Measurements from ENCODE around the gene CCDC196.

DNA sequence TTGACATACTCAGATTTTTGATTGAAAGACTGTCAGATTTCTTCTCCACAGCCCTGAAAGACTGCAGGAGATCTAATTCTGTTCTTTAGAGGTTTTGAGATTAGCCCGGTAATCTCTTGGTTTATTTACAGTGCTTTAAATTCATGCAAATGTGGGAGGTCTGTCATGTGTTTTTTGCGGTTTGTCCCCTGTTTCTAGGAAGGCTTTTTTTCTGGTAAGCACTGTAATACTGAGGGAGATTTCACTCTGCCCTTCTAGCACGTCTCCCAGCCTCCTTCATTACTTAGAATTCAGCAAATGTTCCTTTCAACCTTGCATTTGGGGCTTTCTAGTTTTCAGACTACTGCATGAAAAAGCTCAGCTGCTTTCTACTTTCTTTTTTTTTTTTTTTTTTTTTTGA is 52.9 kb downstream of the CCDC196 start:
- no peak for TF ChIP-seq EZH2phosphoT487 (IDR thresholded peaks at IDR 0.05; ENCODE audit: borderline replicate concordance, low read depth, low read length)
- TF ChIP-seq, protein P1, sequence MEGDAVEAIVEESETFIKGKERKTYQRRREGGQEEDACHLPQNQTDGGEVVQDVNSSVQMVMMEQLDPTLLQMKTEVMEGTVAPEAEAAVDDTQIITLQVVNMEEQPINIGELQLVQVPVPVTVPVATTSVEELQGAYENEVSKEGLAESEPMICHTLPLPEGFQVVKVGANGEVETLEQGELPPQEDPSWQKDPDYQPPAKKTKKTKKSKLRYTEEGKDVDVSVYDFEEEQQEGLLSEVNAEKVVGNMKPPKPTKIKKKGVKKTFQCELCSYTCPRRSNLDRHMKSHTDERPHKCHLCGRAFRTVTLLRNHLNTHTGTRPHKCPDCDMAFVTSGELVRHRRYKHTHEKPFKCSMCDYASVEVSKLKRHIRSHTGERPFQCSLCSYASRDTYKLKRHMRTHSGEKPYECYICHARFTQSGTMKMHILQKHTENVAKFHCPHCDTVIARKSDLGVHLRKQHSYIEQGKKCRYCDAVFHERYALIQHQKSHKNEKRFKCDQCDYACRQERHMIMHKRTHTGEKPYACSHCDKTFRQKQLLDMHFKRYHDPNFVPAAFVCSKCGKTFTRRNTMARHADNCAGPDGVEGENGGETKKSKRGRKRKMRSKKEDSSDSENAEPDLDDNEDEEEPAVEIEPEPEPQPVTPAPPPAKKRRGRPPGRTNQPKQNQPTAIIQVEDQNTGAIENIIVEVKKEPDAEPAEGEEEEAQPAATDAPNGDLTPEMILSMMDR (conservative IDR thresholded peaks at IDR 0.05; ENCODE audit: low read length) = no peak
